ENCODE data around the gene ZFP36L1. TPM values are rescaled to one million over a fixed set of nuclear protein-coding genes. Genes with fewer than 3 reads are reported as not detected.

The ZFP36L1 gene
- total RNA-seq, 1 donor = 46.7 TPM

GRCh38 chr14:68807987-68808386 lies 15.1 kb upstream of the ZFP36L1 start:
- TF ChIP-seq CTCF (IDR thresholded peaks at IDR 0.05; ENCODE audit: extremely low read depth, low read depth, low read length) = no peak
- Histone ChIP-seq H3K27me3 (ENCODE audit: insufficient read depth, low read length) (no peaks in the 10 kb centered on the region), H3K4me2 (ENCODE audit: insufficient read depth, low read length) (no peak overlapping the region), H3K4me1 (ENCODE audit: insufficient read depth, low read length) (peaks cover 13% of the 10 kb centered on the region), H3K9me3 (ENCODE audit: low read depth, low read length) (no peaks in the 10 kb centered on the region), H3K27ac (ENCODE audit: low read depth, low read length) (no peak overlapping the region), H3K79me2 (ENCODE audit: insufficient read depth, low read length) (no peaks in the 10 kb centered on the region), H3K36me3 (ENCODE audit: insufficient read depth, low read length) (no peaks in the 10 kb centered on the region), H4K20me1 (ENCODE audit: insufficient read depth, low read length) (no peaks in the 10 kb centered on the region), H2AFZ (ENCODE audit: low read length) (no peak overlapping the region), H3K4me3 (ENCODE audit: insufficient read depth, low read length) (no peak overlapping the region)
- DNase-seq (ENCODE audit: insufficient read length, low spot score, missing footprints) = no peak

GRCh38 chr14:68807148-68807600 lies 14.3 kb upstream of the ZFP36L1 start:
- H3K27me3 ChIP-seq (ENCODE audit: insufficient read depth, low read length) = no peaks in the 10 kb centered on the region
- peak overlapping the region; percentile 37 for H2AFZ ChIP-seq (ENCODE audit: low read length)
- H3K4me3 ChIP-seq (ENCODE audit: insufficient read depth, low read length) = no peak overlapping the region
- H3K4me2 ChIP-seq (ENCODE audit: insufficient read depth, low read length) = no peak overlapping the region
- TF ChIP-seq CTCF (IDR thresholded peaks at IDR 0.05; ENCODE audit: extremely low read depth, low read depth, low read length) = no peak
- no peaks in the 10 kb centered on the region for H4K20me1 ChIP-seq (ENCODE audit: insufficient read depth, low read length)
- H3K9me3 ChIP-seq (ENCODE audit: low read depth, low read length) = no peaks in the 10 kb centered on the region
- H3K79me2 ChIP-seq (ENCODE audit: insufficient read depth, low read length) = no peaks in the 10 kb centered on the region
- H3K27ac ChIP-seq (ENCODE audit: low read depth, low read length) = peak overlapping the region; percentile 53
- DNase-seq (ENCODE audit: insufficient read length, low spot score, missing footprints) = peak; percentile 89
- peaks cover 13% of the 10 kb centered on the region for H3K4me1 ChIP-seq (ENCODE audit: insufficient read depth, low read length)
- no peaks in the 10 kb centered on the region for H3K36me3 ChIP-seq (ENCODE audit: insufficient read depth, low read length)

GRCh38 chr14:68806526-68807147 lies 13.8 kb upstream of the ZFP36L1 start:
- peak; percentile 84 for DNase-seq (ENCODE audit: insufficient read length, low spot score, missing footprints)
- no peak overlapping the region for H3K4me3 ChIP-seq (ENCODE audit: insufficient read depth, low read length)

More at GRCh38 chr14:68806526-68807147, 13.8 kb upstream of the ZFP36L1 start:
- no peak overlapping the region for H3K4me2 ChIP-seq (ENCODE audit: insufficient read depth, low read length)
- H3K27ac ChIP-seq (ENCODE audit: low read depth, low read length) = peak overlapping the region; percentile 53
- peak overlapping the region; percentile 37 for H2AFZ ChIP-seq (ENCODE audit: low read length)
- no peak for TF ChIP-seq CTCF (IDR thresholded peaks at IDR 0.05; ENCODE audit: extremely low read depth, low read depth, low read length)
- H3K79me2 ChIP-seq (ENCODE audit: insufficient read depth, low read length) = no peaks in the 10 kb centered on the region
- H3K36me3 ChIP-seq (ENCODE audit: insufficient read depth, low read length) = no peaks in the 10 kb centered on the region
- no peaks in the 10 kb centered on the region for H3K9me3 ChIP-seq (ENCODE audit: low read depth, low read length)
- H4K20me1 ChIP-seq (ENCODE audit: insufficient read depth, low read length) = no peaks in the 10 kb centered on the region
- H3K4me1 ChIP-seq (ENCODE audit: insufficient read depth, low read length) = peaks cover 13% of the 10 kb centered on the region
- no peaks in the 10 kb centered on the region for H3K27me3 ChIP-seq (ENCODE audit: insufficient read depth, low read length)

All from osteoblast (primary cell).